ENCODE measurements around the gene GGACT.
A peak's percentile ranks its signal among the peaks of the same experiment; 100 is the strongest.

The GGACT gene

GRCh38 chr13:100542826-100543156 lies 45.8 kb downstream of the GGACT start:
- Histone ChIP-seq H4K20me1 (ENCODE audit: insufficient read depth, low read length) (no peaks in the 10 kb centered on the region), H3K36me3 (ENCODE audit: insufficient read depth, low read length) (no peaks in the 10 kb centered on the region), H3K4me1 (ENCODE audit: insufficient read depth, low read length) (no peaks in the 10 kb centered on the region), H3K9ac (ENCODE audit: low read depth, low read length) (no peak overlapping the region), H3K79me2 (ENCODE audit: insufficient read depth, low read length) (no peaks in the 10 kb centered on the region), H3K27me3 (ENCODE audit: insufficient read depth, low read length, poor library complexity) (no peaks in the 10 kb centered on the region), H2AFZ (ENCODE audit: low read depth, low read length) (no peak overlapping the region), H3K9me3 (ENCODE audit: insufficient read depth, low read length, severe bottlenecking) (no peaks in the 10 kb centered on the region), H3K4me2 (ENCODE audit: insufficient read depth, low read length) (no peak overlapping the region), H3K27ac (ENCODE audit: low read length) (no peak overlapping the region), H3K4me3 (ENCODE audit: low read depth in 1 of 2, low read length in 2 of 2) (no peak overlapping the region)
- DNase-seq (no peak), ATAC-seq (ENCODE audit: insufficient read depth, low read depth) (peak; percentile 33; the same call in 1 of the 3 replicates)
- TF ChIP-seq CTCF (IDR thresholded peaks at IDR 0.05; ENCODE audit: borderline replicate concordance, extremely low read depth, low read length, poor library complexity, severe bottlenecking): peak; percentile 63
- no peak for TF ChIP-seq EZH2 (IDR thresholded peaks at IDR 0.05; ENCODE audit: borderline replicate concordance, low read depth, low read length, severe bottlenecking)

DNA sequence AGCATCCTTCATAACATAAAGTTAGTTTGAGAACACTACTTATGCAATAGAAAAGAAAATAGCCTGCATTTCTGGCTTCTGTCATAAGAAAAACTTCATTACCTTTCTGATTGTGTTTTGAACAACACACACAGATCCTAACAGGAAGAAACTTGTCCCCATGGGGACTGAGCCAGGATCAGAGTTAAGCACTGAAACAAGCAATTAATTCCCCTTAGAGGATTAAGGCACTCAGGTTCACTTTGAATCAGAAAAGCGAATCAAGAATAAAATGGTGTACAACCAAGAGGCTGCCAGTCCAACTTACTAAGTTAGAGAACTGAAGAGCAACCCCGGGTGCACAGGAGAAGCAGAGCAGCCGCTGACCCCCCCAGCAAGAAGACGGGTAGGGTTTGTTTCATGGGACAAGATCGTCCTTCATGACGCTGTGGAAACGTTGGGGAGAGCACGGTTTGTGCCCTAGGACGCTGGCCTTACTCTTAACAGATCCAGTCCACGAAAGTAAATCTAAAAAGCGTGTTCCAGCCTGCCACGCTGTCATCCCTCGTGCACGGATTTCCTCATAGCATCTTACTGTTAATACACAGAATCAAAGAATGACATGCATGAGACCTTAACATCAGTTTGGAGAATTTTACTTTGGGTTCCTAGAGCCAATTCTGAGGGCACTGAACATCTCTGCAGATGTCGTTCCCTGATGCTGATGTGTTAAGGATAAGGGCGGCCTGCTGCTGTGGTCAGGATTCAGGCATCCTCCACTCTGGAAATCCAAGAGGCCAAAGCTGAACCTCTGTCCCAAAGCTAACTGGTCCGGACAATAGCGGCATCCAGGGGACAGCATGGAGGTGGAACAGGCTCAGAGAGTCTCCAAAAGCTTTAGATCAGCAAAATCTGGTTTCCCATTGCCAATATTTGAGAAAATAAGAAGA lies 46.4 kb downstream of the GGACT start:
- Histone ChIP-seq H3K27ac (ENCODE audit: low read length) (no peak overlapping the region), H4K20me1 (ENCODE audit: insufficient read depth, low read length) (no peaks in the 10 kb centered on the region), H3K27me3 (ENCODE audit: insufficient read depth, low read length, poor library complexity) (no peaks in the 10 kb centered on the region), H3K4me2 (ENCODE audit: insufficient read depth, low read length) (no peak overlapping the region), H2AFZ (ENCODE audit: low read depth, low read length) (no peak overlapping the region), H3K4me3 (ENCODE audit: low read depth in 1 of 2, low read length in 2 of 2) (no peak overlapping the region), H3K9ac (ENCODE audit: low read depth, low read length) (no peak overlapping the region), H3K9me3 (ENCODE audit: insufficient read depth, low read length, severe bottlenecking) (no peaks in the 10 kb centered on the region), H3K79me2 (ENCODE audit: insufficient read depth, low read length) (no peaks in the 10 kb centered on the region), H3K4me1 (ENCODE audit: insufficient read depth, low read length) (no peaks in the 10 kb centered on the region), H3K36me3 (ENCODE audit: insufficient read depth, low read length) (no peaks in the 10 kb centered on the region)
- no peak for DNase-seq
- ATAC-seq (ENCODE audit: insufficient read depth, low read depth): no peak
- no peak for TF ChIP-seq EZH2 (IDR thresholded peaks at IDR 0.05; ENCODE audit: borderline replicate concordance, low read depth, low read length, severe bottlenecking)
- no peak for TF ChIP-seq CTCF (IDR thresholded peaks at IDR 0.05; ENCODE audit: borderline replicate concordance, extremely low read depth, low read length, poor library complexity, severe bottlenecking)

DNA sequence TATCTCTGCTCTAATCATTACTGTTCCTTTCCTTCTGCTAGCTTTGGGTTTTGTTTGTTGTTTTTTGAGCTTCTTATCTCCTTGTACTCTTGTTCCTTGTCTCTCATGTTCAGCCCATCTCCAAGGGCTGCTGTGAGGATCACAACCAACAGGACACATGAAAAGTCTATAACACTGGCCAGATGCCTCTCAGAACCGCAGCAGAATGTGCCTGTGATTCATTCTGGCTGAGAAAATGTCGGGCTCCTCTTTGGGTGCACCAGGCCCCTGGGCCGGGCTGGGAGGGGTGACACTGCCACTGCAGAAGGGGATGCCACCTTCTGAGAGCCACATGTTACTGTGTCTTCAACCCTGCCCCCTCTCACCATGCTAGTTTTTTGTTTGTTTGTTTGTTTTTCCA lies 48.0 kb downstream of the GGACT start:
- Histone ChIP-seq H3K9me3 (ENCODE audit: insufficient read depth, low read length, severe bottlenecking) (no peaks in the 10 kb centered on the region), H3K4me3 (ENCODE audit: low read depth in 1 of 2, low read length in 2 of 2) (no peak overlapping the region), H3K9ac (ENCODE audit: low read depth, low read length) (no peak overlapping the region), H3K36me3 (ENCODE audit: insufficient read depth, low read length) (no peaks in the 10 kb centered on the region), H3K4me1 (ENCODE audit: insufficient read depth, low read length) (no peaks in the 10 kb centered on the region), H3K27ac (ENCODE audit: low read length) (no peak overlapping the region), H3K79me2 (ENCODE audit: insufficient read depth, low read length) (no peaks in the 10 kb centered on the region), H3K27me3 (ENCODE audit: insufficient read depth, low read length, poor library complexity) (no peaks in the 10 kb centered on the region), H3K4me2 (ENCODE audit: insufficient read depth, low read length) (no peak overlapping the region), H2AFZ (ENCODE audit: low read depth, low read length) (no peak overlapping the region), H4K20me1 (ENCODE audit: insufficient read depth, low read length) (no peaks in the 10 kb centered on the region)
- no peak for TF ChIP-seq CTCF (IDR thresholded peaks at IDR 0.05; ENCODE audit: borderline replicate concordance, extremely low read depth, low read length, poor library complexity, severe bottlenecking)
- TF ChIP-seq EZH2 (IDR thresholded peaks at IDR 0.05; ENCODE audit: borderline replicate concordance, low read depth, low read length, severe bottlenecking): no peak
- DNase-seq: no peak
- ATAC-seq (ENCODE audit: insufficient read depth, low read depth): no peak
